CD4-positive, alpha-beta T cell treated with Interferon alpha-2 for 1 hour (primary cell): ENCODE results near the gene GGTLC2.

Experiments used
- DNase-seq, 2 donors: peaks; one replicate each; pipeline ENCODE4 v3.0.0-alpha.2; 2020 to 2022

GGTLC2 gene

GRCh38 chr22:22670076-22670795 is 25.8 kb downstream of the GGTLC2 start:
- no peak for DNase-seq

GRCh38 chr22:22671506-22671905 is 27.1 kb downstream of the GGTLC2 start:
- no peak for DNase-seq

GRCh38 chr22:22673099-22673498 is 28.7 kb downstream of the GGTLC2 start:
- DNase-seq: no peak

DNA sequence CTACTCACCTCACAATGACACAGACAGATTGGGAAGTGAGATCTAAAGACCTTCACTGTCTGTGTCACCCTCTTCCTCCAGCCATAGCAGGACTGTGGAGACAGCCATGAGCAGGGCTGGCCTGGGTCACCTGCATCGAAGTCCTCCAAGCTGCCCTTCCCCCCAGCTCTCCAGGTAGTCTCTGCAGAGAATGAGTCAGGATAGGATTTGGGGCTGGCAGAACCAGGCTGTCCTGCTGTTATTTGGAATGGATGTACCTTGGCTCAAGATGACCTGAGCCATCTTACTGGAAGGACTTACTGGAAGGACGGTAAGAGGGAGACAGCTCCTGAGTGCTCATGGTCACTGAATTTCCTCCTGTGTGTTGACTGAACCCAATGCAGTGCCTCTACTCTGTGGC is 29.2 kb downstream of the GGTLC2 start:
- no peak for DNase-seq

DNA sequence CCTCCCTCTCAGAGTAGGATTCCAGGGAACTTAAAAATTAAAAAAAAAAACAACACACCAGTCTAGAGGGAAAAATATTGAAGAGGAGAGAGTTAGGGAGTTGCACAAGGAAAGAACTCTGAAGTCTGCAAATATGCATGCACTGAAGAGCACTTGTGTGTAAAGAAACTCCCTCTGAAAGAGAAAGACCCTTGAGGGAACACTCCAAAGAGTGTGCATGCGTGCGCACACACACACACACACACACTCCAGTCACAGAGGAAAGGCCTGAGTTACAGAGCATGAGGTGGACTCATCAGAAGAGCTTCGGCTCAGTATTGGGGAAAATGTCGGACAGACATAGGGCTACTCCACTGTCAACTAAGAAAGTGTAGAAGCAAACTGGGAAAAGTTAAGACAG is 30.1 kb downstream of the GGTLC2 start:
- DNase-seq: no peak

GRCh38 chr22:22678970-22679369 is 34.6 kb downstream of the GGTLC2 start:
- no peak for DNase-seq

DNA sequence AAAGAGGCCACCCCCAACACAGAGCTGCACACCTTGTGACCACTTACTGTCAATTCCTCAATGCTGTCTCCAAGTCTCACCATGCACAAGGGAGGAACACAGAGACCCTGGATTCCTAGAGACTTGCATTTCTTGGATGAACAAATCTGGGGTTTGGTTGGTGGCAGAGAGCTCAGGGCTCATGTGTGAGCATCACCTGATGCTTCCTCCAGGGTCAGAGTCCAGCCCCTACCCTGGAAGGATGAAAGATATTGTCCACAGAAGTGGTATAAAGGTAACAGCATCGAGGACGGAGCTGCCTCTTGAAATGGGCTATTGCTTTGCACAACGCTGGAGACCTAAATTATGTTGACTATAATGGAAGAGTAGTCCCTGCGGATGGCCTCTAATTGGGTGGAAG is 36.0 kb downstream of the GGTLC2 start:
- DNase-seq: no peak

DNA sequence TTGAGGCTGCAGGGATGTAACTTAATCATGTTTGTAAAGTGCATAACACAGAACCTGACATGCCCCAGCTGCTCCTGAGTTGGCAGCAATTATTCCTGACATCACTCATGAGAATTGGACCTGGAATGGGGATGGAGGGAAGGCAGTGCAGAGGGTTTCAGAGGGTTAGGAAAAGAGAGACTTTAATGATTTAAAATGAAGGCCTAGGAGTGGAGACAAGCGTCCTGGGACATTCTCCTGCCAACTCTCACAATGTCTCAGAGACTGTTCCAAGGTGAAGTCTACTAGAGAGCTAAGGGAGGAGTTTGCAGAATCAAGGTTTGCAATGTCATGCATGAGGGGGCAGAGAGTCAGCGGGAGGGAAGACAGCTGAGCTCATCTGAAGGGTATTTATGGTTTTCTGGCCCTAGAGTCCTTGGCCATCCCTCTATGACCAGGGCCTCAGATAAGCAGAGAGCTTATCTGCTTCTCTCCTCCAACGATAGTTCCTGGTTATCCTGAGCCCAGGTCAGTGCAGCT is 36.9 kb downstream of the GGTLC2 start:
- no peak for DNase-seq

- no peak for DNase-seq
Measured at GRCh38 chr22:22682196-22682595, 37.8 kb downstream of the GGTLC2 start.

DNA sequence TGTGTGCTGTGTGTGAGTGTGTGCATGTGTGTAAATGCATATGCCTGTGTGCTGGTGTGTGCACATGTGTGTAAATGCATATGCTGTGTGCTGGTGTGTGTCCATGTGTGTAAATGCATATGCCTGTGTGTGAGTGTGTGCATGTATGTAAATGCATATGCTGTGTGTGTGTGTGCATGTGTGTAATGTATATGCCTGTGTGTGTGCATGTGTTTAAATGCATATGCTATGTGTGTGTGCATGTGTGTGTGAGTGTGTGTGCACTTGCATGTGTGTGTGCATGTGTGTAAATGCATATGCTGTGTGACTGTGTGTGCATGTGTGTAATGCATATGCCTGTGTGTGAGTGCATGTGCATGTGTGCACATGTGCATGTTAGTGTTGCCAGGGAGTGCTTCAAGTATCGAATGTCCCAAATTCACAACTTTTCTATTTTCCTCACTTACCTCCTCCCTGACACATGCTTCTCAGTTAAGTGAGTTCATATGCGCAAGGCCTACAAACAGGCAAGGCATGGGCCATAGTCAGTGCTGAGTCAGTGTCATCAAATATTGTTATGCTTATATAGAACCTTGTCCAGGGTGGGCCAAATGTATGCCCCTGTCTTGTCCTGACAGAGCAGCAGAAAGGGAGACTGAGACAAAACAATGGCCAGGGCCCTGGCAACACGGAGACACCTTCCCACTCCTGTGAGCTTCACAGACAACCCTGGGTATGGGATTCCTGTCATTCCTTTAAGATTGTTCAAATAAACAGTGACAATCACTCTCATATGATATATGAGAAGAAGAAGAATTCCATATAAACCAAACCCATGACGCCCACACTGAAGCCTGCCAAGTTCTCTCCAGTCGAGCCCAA is 38.6 kb downstream of the GGTLC2 start:
- no peak for DNase-seq

- no peak for DNase-seq
Measured at GRCh38 chr22:22683668-22684361, 39.4 kb downstream of the GGTLC2 start.

GRCh38 chr22:22684580-22685561 is 40.5 kb downstream of the GGTLC2 start:
- DNase-seq: peak; percentile 9 to 40

- DNase-seq: no peak
Measured at GRCh38 chr22:22685586-22685985, 41.2 kb downstream of the GGTLC2 start.

- peak in 1 of 2 donors; percentile 12 for DNase-seq
Measured at GRCh38 chr22:22686202-22687115, 42.0 kb downstream of the GGTLC2 start.

DNA sequence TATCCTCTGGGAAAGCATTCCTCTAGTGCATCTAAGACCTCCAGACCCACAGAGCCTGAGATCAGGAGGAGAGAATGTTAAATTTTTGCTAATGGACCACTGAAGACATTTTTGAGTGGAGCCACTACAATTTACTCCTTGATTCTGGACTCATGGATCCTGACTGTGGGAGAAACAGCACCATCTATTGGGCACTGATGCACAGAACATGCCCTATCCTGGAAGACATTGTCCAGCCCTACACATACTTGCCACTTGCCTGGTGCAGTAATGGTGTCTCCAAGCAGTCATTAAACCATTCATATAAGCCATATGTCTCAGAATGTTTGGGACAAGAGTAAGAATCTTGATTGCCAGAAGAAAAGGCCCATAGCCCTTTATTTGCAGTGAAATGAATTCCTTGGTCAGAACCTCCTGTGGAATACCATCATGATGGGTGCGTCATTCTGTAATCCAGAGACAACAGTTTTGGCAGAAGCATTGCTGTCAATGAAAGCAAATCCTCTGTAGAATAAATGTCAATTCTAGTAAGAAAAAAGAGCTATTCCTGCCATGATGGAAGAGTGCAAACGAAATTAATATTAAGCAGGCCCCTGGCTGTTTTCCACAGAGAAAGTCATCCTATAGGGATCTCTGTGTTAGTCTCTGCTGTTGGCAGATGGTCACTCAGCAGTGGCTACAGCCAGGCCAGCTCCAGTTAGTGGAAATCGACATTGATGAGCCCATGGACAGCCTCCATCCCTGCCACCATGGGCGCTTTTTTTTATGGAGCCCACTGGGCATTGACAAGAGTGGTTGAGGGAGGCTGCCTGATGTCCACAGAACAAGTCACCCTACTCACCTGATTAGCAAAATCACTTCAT is 43.5 kb downstream of the GGTLC2 start:
- DNase-seq: peak in 1 of 2 donors; percentile 48

- DNase-seq: no peak
Measured at GRCh38 chr22:22689621-22690345, 45.4 kb downstream of the GGTLC2 start.

DNA sequence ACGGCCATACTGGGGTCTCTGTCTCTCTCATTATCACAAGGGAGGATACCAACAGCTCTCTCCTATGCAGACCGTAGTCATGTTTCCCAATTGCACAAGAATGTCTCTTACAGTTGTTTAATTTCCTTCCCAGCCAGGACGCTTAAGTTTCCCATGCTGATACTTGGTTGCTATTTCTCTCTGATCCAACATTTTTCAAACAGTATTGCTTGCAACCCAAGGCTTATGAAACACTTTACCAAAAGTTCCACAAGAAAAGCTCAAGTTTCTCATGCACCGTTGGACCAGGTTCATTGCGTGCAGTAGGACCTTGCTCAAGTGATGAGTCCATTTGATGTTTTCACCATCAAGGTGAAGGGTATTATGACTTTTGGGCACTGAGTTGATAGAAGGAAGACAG is 46.6 kb downstream of the GGTLC2 start:
- no peak for DNase-seq

GRCh38 chr22:22691716-22692701 is 47.6 kb downstream of the GGTLC2 start:
- no peak for DNase-seq
